HEK293T (cell line): ENCODE measurements around the gene MCTP2.

Experiments
- ARNT ChIP-seq: fragments of 450-650 bp; IDR thresholded peaks from 2 replicates; pipeline ENCODE4 v1.6.1; 2017; ENCODE audit warnings: mild to moderate bottlenecking
- ELF4 ChIP-seq: fragments of 450-650 bp; IDR thresholded peaks from 2 replicates; pipeline ENCODE4 v1.6.1; 2017; ENCODE audit warnings: antibody characterized with exemption
- FOXK2 ChIP-seq: fragments of 450-650 bp; IDR thresholded peaks from 2 replicates; pipeline ENCODE4 v1.6.1; 2016; ENCODE audit warnings: mild to moderate bottlenecking
- LEF1 ChIP-seq: fragments of 450-650 bp; IDR thresholded peaks from 2 replicates; pipeline ENCODE4 v1.6.1; 2017; ENCODE audit warnings: mild to moderate bottlenecking, borderline replicate concordance
- NFRKB ChIP-seq: fragments of 450-650 bp; IDR thresholded peaks from 2 replicates; pipeline ENCODE4 v1.6.1; 2016; ENCODE audit warnings: mild to moderate bottlenecking, moderate library complexity
- SP1 ChIP-seq: fragments of 450-650 bp; IDR thresholded peaks from 2 replicates; pipeline ENCODE4 v1.6.1; 2017

DNA sequence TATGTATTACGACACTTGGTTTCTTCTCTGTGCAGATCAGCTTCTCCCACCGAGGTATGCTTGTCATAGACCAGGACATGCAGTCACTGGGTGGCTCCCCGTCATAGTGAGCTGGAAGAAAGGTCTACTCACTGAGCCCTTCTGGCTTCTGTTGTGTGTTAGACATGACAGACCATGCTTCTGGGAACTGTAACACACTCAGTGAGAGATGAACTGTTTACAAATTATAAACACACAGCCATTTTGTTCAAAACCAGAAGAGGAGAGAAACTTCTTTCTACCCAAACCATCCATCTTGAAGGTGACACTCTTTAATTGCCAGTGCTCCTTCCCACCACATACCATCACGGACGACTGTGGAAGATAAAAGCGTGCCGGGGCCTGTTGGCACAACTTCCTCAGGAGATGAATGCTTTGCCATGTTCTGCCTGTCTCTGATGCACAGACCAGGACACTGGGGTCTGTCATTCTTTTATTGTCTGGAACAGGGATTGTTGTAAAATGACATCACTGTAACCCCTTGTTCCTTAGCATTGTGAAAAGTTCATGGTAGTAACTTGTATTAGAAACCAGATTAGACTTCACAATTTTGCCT is 214.3 kb downstream of the MCTP2 start:
- TF ChIP-seq LEF1 (no peak), SP1 (no peak), NFRKB (no peak), ELF4 (no peak), FOXK2 (no peak), ARNT (no peak)
